IMR-90 (cell line): ENCODE data around the gene ARHGAP8. TPM values are rescaled to one million over a fixed set of nuclear protein-coding genes. Genes with fewer than 3 reads are reported as not detected.

Source experiments
- ATAC-seq: fragments of 200-7000 bp; cut with Tn5 transposase; 2 replicates; pipeline ENCODE4 v1.9.1; 2020; ENCODE audit warnings: low read depth, mild to moderate bottlenecking, moderate library complexity
- BruUV-seq: library from RNA; stranded (reverse); fragments of 400-500 nt; replicated peaks from 2 replicates; lab custom pipeline; 2021; lab: Mats Ljungman, UMichigan
- CTCF ChIA-PET: fragments of 300-600 bp; formaldehyde crosslinking; extraction: SDS; loops from one replicate; lab custom pipeline; 2021; ENCODE audit warnings: antibody characterized with exemption; lab: Yijun Ruan, JAX
- POLR2A ChIA-PET: fragments of 300-600 bp; sonication (Branson Sonifier 250); formaldehyde crosslinking; loops from one replicate; lab custom pipeline; 2022; ENCODE audit warnings: antibody characterized with exemption; ENCODE audit not compliant: unreplicated experiment; lab: Charles Lee
- DNase-seq: peaks from one replicate; pipeline ENCODE4 v3.0.0; 2013
- H2AFZ ChIP-seq: replicated peaks from 2 replicates; pipeline ENCODE3; 2013; ENCODE audit warnings: low read length, mild to moderate bottlenecking; ENCODE audit not compliant: poor library complexity
- H2AK5ac ChIP-seq: 2 replicates; pipeline ENCODE4 v1.6.1; 2013; ENCODE audit warnings: low read depth, low read length, inconsistent platforms
- H2AK9ac ChIP-seq: replicated peaks from 2 replicates; pipeline ENCODE3; 2013; ENCODE audit warnings: mild to moderate bottlenecking, low read depth, low read length, moderate library complexity; ENCODE audit not compliant: poor library complexity
- H2BK120ac ChIP-seq: 2 replicates; pipeline ENCODE4 v1.6.1; 2013; ENCODE audit warnings: low read depth, low read length, inconsistent platforms
- H2BK15ac ChIP-seq: 3 replicates; pipeline ENCODE4 v1.6.1; 2013; ENCODE audit warnings: low read depth, low read length, inconsistent platforms
- H2BK20ac ChIP-seq: 2 replicates; pipeline ENCODE4 v1.6.1; 2013; ENCODE audit warnings: low read depth, mild to moderate bottlenecking, inconsistent platforms, low read length, moderate library complexity
- H2BK5ac ChIP-seq: 2 replicates; pipeline ENCODE4 v1.6.1; 2013; ENCODE audit warnings: mild to moderate bottlenecking, low read depth, low read length, inconsistent platforms; ENCODE audit not compliant: poor library complexity, severe bottlenecking
- H3K14ac ChIP-seq: replicated peaks from 2 replicates; pipeline ENCODE4 v1.6.1; 2013; ENCODE audit warnings: low read depth, low read length, inconsistent platforms
- H3K18ac ChIP-seq: 2 replicates; pipeline ENCODE4 v1.6.1; 2013; ENCODE audit warnings: low read depth, low read length, control low read depth
- H3K23ac ChIP-seq: 2 replicates; pipeline ENCODE4 v1.6.1; 2013; ENCODE audit warnings: low read depth, low read length, inconsistent platforms
- H3K27ac ChIP-seq: 2 replicates; pipeline ENCODE4 v1.5.1; 2013; ENCODE audit warnings: mild to moderate bottlenecking, control low read depth, low read length; ENCODE audit not compliant: insufficient read depth
- H3K27me3 ChIP-seq: 2 replicates; pipeline ENCODE4 v1.6.1; 2013; ENCODE audit warnings: low read length; ENCODE audit not compliant: control insufficient read depth, insufficient read depth
- H3K36me3 ChIP-seq: 2 replicates; pipeline ENCODE4 v1.6.1; 2013; ENCODE audit warnings: low read length, mixed read lengths; ENCODE audit not compliant: control insufficient read depth, insufficient read depth
- H3K4ac ChIP-seq: 2 replicates; pipeline ENCODE4 v1.6.1; 2013; ENCODE audit warnings: low read depth, low read length, inconsistent platforms
- H3K4me1 ChIP-seq: 2 replicates; pipeline ENCODE4 v1.6.1; 2013; ENCODE audit warnings: low read length, mixed read lengths; ENCODE audit not compliant: control insufficient read depth, insufficient read depth
- H3K4me2 ChIP-seq: 2 replicates; pipeline ENCODE4 v1.6.1; 2013; ENCODE audit warnings: low read depth, mild to moderate bottlenecking, control low read depth, low read length, moderate library complexity
- H3K4me3 ChIP-seq: 2 replicates; pipeline ENCODE4 v1.5.1; 2013; ENCODE audit warnings: low read depth, mild to moderate bottlenecking, control low read depth, low read length, moderate library complexity; ENCODE audit not compliant: insufficient read depth
- H3K56ac ChIP-seq: 2 replicates; pipeline ENCODE4 v1.6.1; 2013; ENCODE audit warnings: low read length, inconsistent platforms; ENCODE audit not compliant: insufficient read depth; ENCODE audit errors: extremely low read depth
- H3K79me1 ChIP-seq, 2 experiments: 2 replicates each; pipeline ENCODE4 v1.6.1; 2013; ENCODE audit warnings: low read length in 2 of 2, inconsistent platforms in 1 of 2, low read depth in 1 of 2
- H3K9ac ChIP-seq: 2 replicates; pipeline ENCODE4 v1.6.1; 2013; ENCODE audit warnings: low read depth, low read length, control low read depth
- H3K9me1 ChIP-seq: 2 replicates; pipeline ENCODE4 v1.6.1; 2013; ENCODE audit warnings: low read length, inconsistent platforms; ENCODE audit not compliant: insufficient read depth
- H3K9me3 ChIP-seq: 2 replicates; pipeline ENCODE4 v1.6.1; 2013; ENCODE audit warnings: low read length; ENCODE audit not compliant: control insufficient read depth, insufficient read depth
- H4K20me1 ChIP-seq: 2 replicates; pipeline ENCODE4 v1.6.1; 2013; ENCODE audit warnings: low read length, inconsistent platforms; ENCODE audit not compliant: insufficient read depth
- H4K5ac ChIP-seq: 2 replicates; pipeline ENCODE4 v1.6.1; 2013; ENCODE audit warnings: mild to moderate bottlenecking, low read depth, low read length, control low read depth
- H4K8ac ChIP-seq, 2 experiments: 2 replicates each; pipeline ENCODE4 v1.6.1; 2013; ENCODE audit warnings: low read depth in 2 of 2, low read length in 2 of 2, control low read depth in 1 of 2, inconsistent platforms in 1 of 2
- H4K91ac ChIP-seq: 2 replicates; pipeline ENCODE4 v1.6.1; 2013; ENCODE audit warnings: low read depth, low read length, inconsistent platforms; ENCODE audit not compliant: insufficient read depth
- BHLHE40 ChIP-seq: fragments of 150-350 bp; IDR thresholded peaks from 2 replicates; pipeline ENCODE4 v1.6.1; 2016; ENCODE audit warnings: mild to moderate bottlenecking, low read depth, low read length
- CEBPB ChIP-seq: IDR thresholded peaks from 2 replicates; pipeline ENCODE4 v1.6.1; 2012; ENCODE audit warnings: low read depth, low read length, improper control_type of control experiment
- CHD1 ChIP-seq: IDR thresholded peaks from 2 replicates; pipeline ENCODE4 v1.6.1; 2012; ENCODE audit warnings: low read depth, low read length, improper control_type of control experiment
- CTCF ChIP-seq: conservative IDR thresholded peaks from 2 replicates; pipeline ENCODE4 v1.5.1; 2012; ENCODE audit warnings: mild to moderate bottlenecking, low read depth, low read length, improper control_type of control experiment
- ELK1 ChIP-seq: fragments of 150-350 bp; IDR thresholded peaks from 2 replicates; pipeline ENCODE4 v1.6.1; 2016; ENCODE audit warnings: low read depth, mild to moderate bottlenecking, low read length, moderate library complexity, borderline replicate concordance
- FOS ChIP-seq: fragments of 150-350 bp; IDR thresholded peaks from 2 replicates; pipeline ENCODE4 v1.6.1; 2016; ENCODE audit warnings: low read depth, low read length
- MAZ ChIP-seq: IDR thresholded peaks from 2 replicates; pipeline ENCODE4 v1.6.1; 2012; ENCODE audit warnings: low read depth, mild to moderate bottlenecking, low read length, improper control_type of control experiment, moderate library complexity, borderline replicate concordance
- MXI1 ChIP-seq: IDR thresholded peaks from 2 replicates; pipeline ENCODE4 v1.6.1; 2012; ENCODE audit warnings: low read depth, mild to moderate bottlenecking, low read length, moderate library complexity, borderline replicate concordance
- NFE2L2 ChIP-seq: fragments of 150-350 bp; IDR thresholded peaks from 2 replicates; pipeline ENCODE4 v1.6.1; 2016; ENCODE audit warnings: low read depth, mild to moderate bottlenecking, low read length
- POLR2A ChIP-seq: IDR thresholded peaks from 2 replicates; pipeline ENCODE4 v1.6.1; 2012; ENCODE audit warnings: mild to moderate bottlenecking, low read depth, low read length
- RAD21 ChIP-seq: IDR thresholded peaks from 2 replicates; pipeline ENCODE4 v1.6.1; 2012; ENCODE audit warnings: low read length, improper control_type of control experiment
- RCOR1 ChIP-seq: IDR thresholded peaks from 2 replicates; pipeline ENCODE4 v1.6.1; 2012; ENCODE audit warnings: mild to moderate bottlenecking, low read length, improper control_type of control experiment; ENCODE audit not compliant: insufficient replicate concordance
- RFX5 ChIP-seq: IDR thresholded peaks from 2 replicates; pipeline ENCODE4 v1.8.0; 2012; ENCODE audit warnings: low read depth, mild to moderate bottlenecking, low read length, moderate library complexity
- SMC3 ChIP-seq: fragments of 150-350 bp; IDR thresholded peaks from 2 replicates; pipeline ENCODE4 v1.6.1; 2016; ENCODE audit warnings: low read depth, mild to moderate bottlenecking, antibody characterized with exemption, low read length, moderate library complexity
- USF2 ChIP-seq: fragments of 150-350 bp; IDR thresholded peaks from 2 replicates; pipeline ENCODE4 v1.6.1; 2017; ENCODE audit warnings: mild to moderate bottlenecking, antibody characterized with exemption, low read length, low read depth
- WGBS, 2 experiments: methylation state at CpG; one replicate each; pipeline versions ENCODE4 v1.1.5 to v1.1.7; 2013; ENCODE audit warnings: missing lambda C conversion rate in 2 of 2; ENCODE audit not compliant: insufficient read length in 1 of 2; ENCODE audit errors: extremely low coverage in 2 of 2; 5-methylcytosine and 5-hydroxymethylcytosine counted together
- dilution Hi-C: fragments of 300-500 bp; cut with HindIII; formaldehyde crosslinking; loops from one replicate; pipeline ENCODE4 v1.14.3; 2018; ENCODE audit warnings: low sequenced_read_pairs; ENCODE audit not compliant: unreplicated experiment
- in situ Hi-C: fragments of 300-500 bp; cut with MboI; formaldehyde crosslinking; loops from 3 replicates; pipeline ENCODE4 v1.14.3; 2019; ENCODE audit warnings: low sequenced_read_pairs, inconsistent platforms, mixed read lengths
- intact Hi-C: fragments of 100-400 bp; cut with micrococcal nuclease; formaldehyde crosslinking; loops from 2 replicates; pipeline ENCODE4 v1.10.0; 2022
- polyA plus RNA-seq, 3 experiments: library from polyadenylated mRNA; depleted of rRNA; stranded (reverse); fragments of >200 nt; gene quantifications; 2 replicates each; pipeline ENCODE4 v1.2.3, GENCODE V29; 2012; ENCODE audit warnings: low replicate concordance in 1 of 3
- total RNA-seq: library from RNA; depleted of rRNA; stranded (reverse); fragments of >200 nt; gene quantifications from 2 replicates; pipeline ENCODE4 v1.2.3, GENCODE V29; 2012

Gene ARHGAP8
- total and polyA plus RNA-seq, 2 of the 4 experiments (the other 2 are of a cell fraction) = 0.18 to 0.21 TPM

- H4K8ac ChIP-seq = no peak overlapping the region
- no peak overlapping the region for H3K23ac ChIP-seq
- no peak overlapping the region for H3K9ac ChIP-seq
- H2BK5ac ChIP-seq = no peak overlapping the region
- H3K9me1 ChIP-seq = peaks cover 5% of the 10 kb centered on the region; the same call in 1 of the 2 replicates
- peaks cover 4% of the 10 kb centered on the region; the same call in 1 of the 2 replicates for H3K36me3 ChIP-seq
- DNase-seq (no peak), ATAC-seq (no peak)
- H2BK15ac ChIP-seq = no peak overlapping the region
- H2BK20ac ChIP-seq = no peak overlapping the region
- H2BK120ac ChIP-seq = no peak overlapping the region
- WGBS, 2 experiments = 80% methylated on average over 3 of the region's 12 CpGs; no CpG with 5 or more reads in 1 of the 2 experiments
- peaks cover 7% of the 10 kb centered on the region for H3K4me1 ChIP-seq
- no peak overlapping the region for H2AFZ ChIP-seq
- no peak overlapping the region for H3K27ac ChIP-seq
- H3K14ac ChIP-seq = no peak overlapping the region
- dilution Hi-C loops = no loop called here
- peaks cover 10 to 11% of the 10 kb centered on the region in 2 experiments; a peak in 2 of 4 replicates for H3K79me1 ChIP-seq
- TF ChIP-seq POLR2A = no peak
- TF ChIP-seq FOS = no peak
- TF ChIP-seq MAZ = no peak
- TF ChIP-seq SMC3 = no peak
- TF ChIP-seq CTCF = no peak
- no peak for TF ChIP-seq ELK1
- TF ChIP-seq RCOR1 = no peak
- TF ChIP-seq RFX5 = no peak
- no peak for TF ChIP-seq BHLHE40
- no peak for TF ChIP-seq MXI1
- no peak for TF ChIP-seq USF2
- no peak for TF ChIP-seq RAD21
- no peak for TF ChIP-seq CHD1
- no peak for TF ChIP-seq CEBPB
- no peak for TF ChIP-seq NFE2L2
- H4K5ac ChIP-seq = no peak overlapping the region
- H4K20me1 ChIP-seq = peaks cover 20% of the 10 kb centered on the region
- no peak overlapping the region for H3K56ac ChIP-seq
- no peak overlapping the region for H3K4ac ChIP-seq
- ChIA-PET POLR2A (no interaction called here), CTCF (no interaction called here)
- H4K91ac ChIP-seq = no peak overlapping the region
- H2AK9ac ChIP-seq = no peak overlapping the region
- no TSS peak for BruUV-seq
- no peak overlapping the region for H3K18ac ChIP-seq
- no peaks in the 10 kb centered on the region for H3K9me3 ChIP-seq
- no peaks in the 10 kb centered on the region for H3K27me3 ChIP-seq
- in situ Hi-C loops = no loop called here
- H2AK5ac ChIP-seq = no peak overlapping the region
- no peak overlapping the region for H3K4me2 ChIP-seq
- H3K4me3 ChIP-seq = no peak overlapping the region
- intact Hi-C loops = no loop called here
Observed at GRCh38 chr22:44709881-44710392, 42.4 kb upstream of the ARHGAP8 start.
